ENCODE measurements around the gene LGALS3BP.

DNA sequence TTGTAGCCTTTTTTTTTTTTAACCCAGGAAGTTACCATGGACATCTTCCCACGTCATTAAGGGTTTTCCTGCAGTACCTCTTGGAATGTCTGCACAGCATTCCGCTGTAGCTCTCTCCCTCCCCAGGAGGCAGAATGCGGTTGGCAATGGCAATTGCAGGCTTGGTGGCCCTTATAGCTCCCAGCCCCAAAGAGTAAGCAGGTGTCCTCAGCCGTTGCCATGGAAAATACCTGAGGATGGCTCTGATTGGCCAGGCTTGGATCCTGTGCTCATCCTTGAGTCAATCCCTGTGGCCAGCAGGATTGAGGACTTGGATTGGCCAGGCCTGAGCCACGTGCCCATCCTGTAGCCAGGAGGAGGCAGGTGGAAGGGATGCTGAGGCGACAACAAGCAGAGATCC is 39.0 kb downstream of the LGALS3BP start:
- no peak for TF ChIP-seq POLR2A (IDR thresholded peaks at IDR 0.05)
- TF ChIP-seq, protein P1, sequence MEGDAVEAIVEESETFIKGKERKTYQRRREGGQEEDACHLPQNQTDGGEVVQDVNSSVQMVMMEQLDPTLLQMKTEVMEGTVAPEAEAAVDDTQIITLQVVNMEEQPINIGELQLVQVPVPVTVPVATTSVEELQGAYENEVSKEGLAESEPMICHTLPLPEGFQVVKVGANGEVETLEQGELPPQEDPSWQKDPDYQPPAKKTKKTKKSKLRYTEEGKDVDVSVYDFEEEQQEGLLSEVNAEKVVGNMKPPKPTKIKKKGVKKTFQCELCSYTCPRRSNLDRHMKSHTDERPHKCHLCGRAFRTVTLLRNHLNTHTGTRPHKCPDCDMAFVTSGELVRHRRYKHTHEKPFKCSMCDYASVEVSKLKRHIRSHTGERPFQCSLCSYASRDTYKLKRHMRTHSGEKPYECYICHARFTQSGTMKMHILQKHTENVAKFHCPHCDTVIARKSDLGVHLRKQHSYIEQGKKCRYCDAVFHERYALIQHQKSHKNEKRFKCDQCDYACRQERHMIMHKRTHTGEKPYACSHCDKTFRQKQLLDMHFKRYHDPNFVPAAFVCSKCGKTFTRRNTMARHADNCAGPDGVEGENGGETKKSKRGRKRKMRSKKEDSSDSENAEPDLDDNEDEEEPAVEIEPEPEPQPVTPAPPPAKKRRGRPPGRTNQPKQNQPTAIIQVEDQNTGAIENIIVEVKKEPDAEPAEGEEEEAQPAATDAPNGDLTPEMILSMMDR (IDR thresholded peaks at IDR 0.05) = no peak

All from Peyer's patch (tissue), 4 donors.